HL-60 (cell line): ENCODE measurements around the gene ATG4A.

ENCODE experiments used
- CTCF ChIP-seq: IDR thresholded peaks from one replicate; pipeline ENCODE4 v1.5.1; 2011; ENCODE audit warnings: low read length, control low read depth, inconsistent platforms; ENCODE audit not compliant: insufficient read depth
- GABPA ChIP-seq: IDR thresholded peaks from 2 replicates; pipeline ENCODE4 v1.6.1; 2012; ENCODE audit warnings: low read depth
- POLR2AphosphoS5 ChIP-seq: IDR thresholded peaks from 2 replicates; pipeline ENCODE4 v1.6.1; 2012; ENCODE audit warnings: low read depth
- REST ChIP-seq: IDR thresholded peaks from 2 replicates; pipeline ENCODE4 v1.6.1; 2012; ENCODE audit warnings: low read depth; ENCODE audit not compliant: insufficient replicate concordance

- no peak for TF ChIP-seq GABPA
- TF ChIP-seq CTCF: no peak
- no peak for TF ChIP-seq POLR2AphosphoS5
- TF ChIP-seq REST: no peak
Measured at GRCh38 chrX:108173874-108174273, 82.3 kb downstream of the ATG4A start.
